ENCODE measurements around the gene RHO. TPM values are rescaled to one million over a fixed set of nuclear protein-coding genes. Genes with fewer than 3 reads are reported as not detected.

The RHO gene
- total RNA-seq, 1 experiment from 2014 or later, result not detected

- ATAC-seq (no peak), DNase-seq (ENCODE audit: low spot score) (no peak)
- TF ChIP-seq, protein P1, sequence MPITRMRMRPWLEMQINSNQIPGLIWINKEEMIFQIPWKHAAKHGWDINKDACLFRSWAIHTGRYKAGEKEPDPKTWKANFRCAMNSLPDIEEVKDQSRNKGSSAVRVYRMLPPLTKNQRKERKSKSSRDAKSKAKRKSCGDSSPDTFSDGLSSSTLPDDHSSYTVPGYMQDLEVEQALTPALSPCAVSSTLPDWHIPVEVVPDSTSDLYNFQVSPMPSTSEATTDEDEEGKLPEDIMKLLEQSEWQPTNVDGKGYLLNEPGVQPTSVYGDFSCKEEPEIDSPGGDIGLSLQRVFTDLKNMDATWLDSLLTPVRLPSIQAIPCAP (CRISPR knock-in tag; IDR thresholded peaks at IDR 0.05), result no peak
- no peak for TF ChIP-seq USF2 (CRISPR knock-in tag; IDR thresholded peaks at IDR 0.05)
- no peak for TF ChIP-seq ESRRA (CRISPR knock-in tag; IDR thresholded peaks at IDR 0.05; ENCODE audit: borderline replicate concordance)
- no peak for TF ChIP-seq ETV6 (CRISPR knock-in tag; IDR thresholded peaks at IDR 0.05)
- TF ChIP-seq SMAD4 (CRISPR knock-in tag; IDR thresholded peaks at IDR 0.05), result no peak
- TF ChIP-seq, protein P2, sequence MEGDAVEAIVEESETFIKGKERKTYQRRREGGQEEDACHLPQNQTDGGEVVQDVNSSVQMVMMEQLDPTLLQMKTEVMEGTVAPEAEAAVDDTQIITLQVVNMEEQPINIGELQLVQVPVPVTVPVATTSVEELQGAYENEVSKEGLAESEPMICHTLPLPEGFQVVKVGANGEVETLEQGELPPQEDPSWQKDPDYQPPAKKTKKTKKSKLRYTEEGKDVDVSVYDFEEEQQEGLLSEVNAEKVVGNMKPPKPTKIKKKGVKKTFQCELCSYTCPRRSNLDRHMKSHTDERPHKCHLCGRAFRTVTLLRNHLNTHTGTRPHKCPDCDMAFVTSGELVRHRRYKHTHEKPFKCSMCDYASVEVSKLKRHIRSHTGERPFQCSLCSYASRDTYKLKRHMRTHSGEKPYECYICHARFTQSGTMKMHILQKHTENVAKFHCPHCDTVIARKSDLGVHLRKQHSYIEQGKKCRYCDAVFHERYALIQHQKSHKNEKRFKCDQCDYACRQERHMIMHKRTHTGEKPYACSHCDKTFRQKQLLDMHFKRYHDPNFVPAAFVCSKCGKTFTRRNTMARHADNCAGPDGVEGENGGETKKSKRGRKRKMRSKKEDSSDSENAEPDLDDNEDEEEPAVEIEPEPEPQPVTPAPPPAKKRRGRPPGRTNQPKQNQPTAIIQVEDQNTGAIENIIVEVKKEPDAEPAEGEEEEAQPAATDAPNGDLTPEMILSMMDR (IDR thresholded peaks at IDR 0.05), result no peak
- TF ChIP-seq ELF4 (CRISPR knock-in tag; IDR thresholded peaks at IDR 0.05; ENCODE audit: low read depth), result no peak
- no peak for TF ChIP-seq ZNF263 (CRISPR knock-in tag; IDR thresholded peaks at IDR 0.05; ENCODE audit: low read depth)
- no peak for TF ChIP-seq NFYB (CRISPR knock-in tag; conservative IDR thresholded peaks at IDR 0.05; ENCODE audit: low read depth)
- no peak for TF ChIP-seq AFF4 (CRISPR knock-in tag; IDR thresholded peaks at IDR 0.05; ENCODE audit: borderline replicate concordance)
- no peak for TF ChIP-seq JAZF1 (CRISPR knock-in tag; IDR thresholded peaks at IDR 0.05)
- no peak for TF ChIP-seq RORB (CRISPR knock-in tag; IDR thresholded peaks at IDR 0.05)
- TF ChIP-seq TP53 (CRISPR knock-in tag; IDR thresholded peaks at IDR 0.05), result no peak
- TF ChIP-seq, protein P3, sequence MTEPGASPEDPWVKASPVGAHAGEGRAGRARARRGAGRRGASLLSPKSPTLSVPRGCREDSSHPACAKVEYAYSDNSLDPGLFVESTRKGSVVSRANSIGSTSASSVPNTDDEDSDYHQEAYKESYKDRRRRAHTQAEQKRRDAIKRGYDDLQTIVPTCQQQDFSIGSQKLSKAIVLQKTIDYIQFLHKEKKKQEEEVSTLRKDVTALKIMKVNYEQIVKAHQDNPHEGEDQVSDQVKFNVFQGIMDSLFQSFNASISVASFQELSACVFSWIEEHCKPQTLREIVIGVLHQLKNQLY (CRISPR knock-in tag; IDR thresholded peaks at IDR 0.05), result no peak
- TF ChIP-seq SOX15 (CRISPR knock-in tag; IDR thresholded peaks at IDR 0.05), result no peak
- no peak for TF ChIP-seq NR2C2 (CRISPR knock-in tag; IDR thresholded peaks at IDR 0.05)
- no peak for TF ChIP-seq GTF2I (CRISPR knock-in tag; conservative IDR thresholded peaks at IDR 0.05)
- TF ChIP-seq NR1H2 (CRISPR knock-in tag; IDR thresholded peaks at IDR 0.05), result no peak
- TF ChIP-seq JUN (CRISPR knock-in tag; IDR thresholded peaks at IDR 0.05), result no peak
- no peak overlapping the region for H3K27ac Mint-ChIP-seq
- H3K4me1 Mint-ChIP-seq, result peaks cover 11% of the 10 kb centered on the region
- no peak overlapping the region for H3K4me3 Mint-ChIP-seq
- no peaks in the 10 kb centered on the region for H3K27me3 Mint-ChIP-seq (ENCODE audit: low read depth)
- no peaks in the 10 kb centered on the region for H3K9me3 Mint-ChIP-seq
- CTCF ChIA-PET, result no interaction called here
- peaks cover 3% of the 10 kb centered on the region; the same call in 1 of the 2 replicates for H3K36me3 Mint-ChIP-seq
- POLR2A ChIA-PET, result no interaction called here
These were observed 44.2 kb downstream of the RHO start for GRCh38 chr3:129572603-129573002.

DNA sequence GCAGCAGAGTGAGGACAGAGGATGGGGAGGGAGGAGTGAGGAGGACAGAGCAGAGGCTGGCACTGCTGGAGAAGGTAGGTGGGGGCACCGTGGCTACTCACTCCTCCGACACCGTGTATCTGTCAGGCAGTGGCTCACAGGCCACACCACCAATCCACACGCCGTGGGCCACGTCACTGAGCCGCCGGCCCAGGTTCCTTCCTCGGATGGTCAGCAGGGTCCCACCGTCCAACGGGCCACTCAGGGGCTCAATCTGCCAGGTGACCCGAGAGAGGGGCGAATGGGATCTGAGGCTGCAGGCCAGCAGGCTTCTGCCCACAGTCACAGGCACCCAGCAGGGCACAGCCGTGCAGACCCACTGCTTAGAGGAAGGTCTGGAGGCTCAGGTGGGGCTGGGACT lies 45.1 kb downstream of the RHO start:
- Mint-ChIP-seq H3K9me3 (no peaks in the 10 kb centered on the region), H3K27ac (peak overlapping the region; percentile 32), H3K4me3 (no peak overlapping the region), H3K4me1 (peaks cover 11% of the 10 kb centered on the region), H3K27me3 (ENCODE audit: low read depth) (no peaks in the 10 kb centered on the region), H3K36me3 (peaks cover 3% of the 10 kb centered on the region; the same call in 1 of the 2 replicates)
- ChIA-PET POLR2A (no interaction called here), CTCF (no interaction called here)
- DNase-seq (ENCODE audit: low spot score), result no peak
- ATAC-seq, result no peak
- TF ChIP-seq NR1H2 (CRISPR knock-in tag; IDR thresholded peaks at IDR 0.05) (no peak), ZNF232 (CRISPR knock-in tag; IDR thresholded peaks at IDR 0.05) (no peak)
- TF ChIP-seq, protein P4, sequence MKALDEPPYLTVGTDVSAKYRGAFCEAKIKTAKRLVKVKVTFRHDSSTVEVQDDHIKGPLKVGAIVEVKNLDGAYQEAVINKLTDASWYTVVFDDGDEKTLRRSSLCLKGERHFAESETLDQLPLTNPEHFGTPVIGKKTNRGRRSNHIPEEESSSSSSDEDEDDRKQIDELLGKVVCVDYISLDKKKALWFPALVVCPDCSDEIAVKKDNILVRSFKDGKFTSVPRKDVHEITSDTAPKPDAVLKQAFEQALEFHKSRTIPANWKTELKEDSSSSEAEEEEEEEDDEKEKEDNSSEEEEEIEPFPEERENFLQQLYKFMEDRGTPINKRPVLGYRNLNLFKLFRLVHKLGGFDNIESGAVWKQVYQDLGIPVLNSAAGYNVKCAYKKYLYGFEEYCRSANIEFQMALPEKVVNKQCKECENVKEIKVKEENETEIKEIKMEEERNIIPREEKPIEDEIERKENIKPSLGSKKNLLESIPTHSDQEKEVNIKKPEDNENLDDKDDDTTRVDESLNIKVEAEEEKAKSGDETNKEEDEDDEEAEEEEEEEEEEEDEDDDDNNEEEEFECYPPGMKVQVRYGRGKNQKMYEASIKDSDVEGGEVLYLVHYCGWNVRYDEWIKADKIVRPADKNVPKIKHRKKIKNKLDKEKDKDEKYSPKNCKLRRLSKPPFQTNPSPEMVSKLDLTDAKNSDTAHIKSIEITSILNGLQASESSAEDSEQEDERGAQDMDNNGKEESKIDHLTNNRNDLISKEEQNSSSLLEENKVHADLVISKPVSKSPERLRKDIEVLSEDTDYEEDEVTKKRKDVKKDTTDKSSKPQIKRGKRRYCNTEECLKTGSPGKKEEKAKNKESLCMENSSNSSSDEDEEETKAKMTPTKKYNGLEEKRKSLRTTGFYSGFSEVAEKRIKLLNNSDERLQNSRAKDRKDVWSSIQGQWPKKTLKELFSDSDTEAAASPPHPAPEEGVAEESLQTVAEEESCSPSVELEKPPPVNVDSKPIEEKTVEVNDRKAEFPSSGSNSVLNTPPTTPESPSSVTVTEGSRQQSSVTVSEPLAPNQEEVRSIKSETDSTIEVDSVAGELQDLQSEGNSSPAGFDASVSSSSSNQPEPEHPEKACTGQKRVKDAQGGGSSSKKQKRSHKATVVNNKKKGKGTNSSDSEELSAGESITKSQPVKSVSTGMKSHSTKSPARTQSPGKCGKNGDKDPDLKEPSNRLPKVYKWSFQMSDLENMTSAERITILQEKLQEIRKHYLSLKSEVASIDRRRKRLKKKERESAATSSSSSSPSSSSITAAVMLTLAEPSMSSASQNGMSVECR (CRISPR knock-in tag; IDR thresholded peaks at IDR 0.05; ENCODE audit: borderline replicate concordance), result no peak
- TF ChIP-seq, protein P5, sequence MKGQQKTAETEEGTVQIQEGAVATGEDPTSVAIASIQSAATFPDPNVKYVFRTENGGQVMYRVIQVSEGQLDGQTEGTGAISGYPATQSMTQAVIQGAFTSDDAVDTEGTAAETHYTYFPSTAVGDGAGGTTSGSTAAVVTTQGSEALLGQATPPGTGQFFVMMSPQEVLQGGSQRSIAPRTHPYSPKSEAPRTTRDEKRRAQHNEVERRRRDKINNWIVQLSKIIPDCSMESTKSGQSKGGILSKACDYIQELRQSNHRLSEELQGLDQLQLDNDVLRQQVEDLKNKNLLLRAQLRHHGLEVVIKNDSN (CRISPR knock-in tag; IDR thresholded peaks at IDR 0.05), result no peak

Data from WTC11 (cell line).